HG03460 (cell line): ENCODE results near the gene MYRF.

Experiments used
- ATAC-seq: cut with Tn5 transposase; IDR thresholded peaks from one replicate; pipeline ENCODE4 v1.9.1; 2021; ENCODE audit not compliant: unreplicated experiment

MYRF gene

GRCh38 chr11:61815790-61816735, 63.6 kb downstream of the MYRF start:
- ATAC-seq, result peak; percentile 23

GRCh38 chr11:61816736-61817455, 64.5 kb downstream of the MYRF start, which contains the start of gene FADS1:
Gene FADS1 (minus strand): TSS chr11:61817003. CDS start chr11:61816929, 74 bp downstream.
- peak; percentile 46 for ATAC-seq

- ATAC-seq, result no peak
These were observed 65.2 kb downstream of the MYRF start for GRCh38 chr11:61817471-61818202.

GRCh38 chr11:61820174-61820573, 67.7 kb downstream of the MYRF start:
- ATAC-seq, result no peak

GRCh38 chr11:61826930-61827570, 74.6 kb downstream of the MYRF start:
- ATAC-seq, result peak; percentile 7

- peak; percentile 73 for ATAC-seq
These were observed 75.3 kb downstream of the MYRF start, which contains the start of gene FADS2 for GRCh38 chr11:61827571-61828378. Gene FADS2 (plus strand): TSS chr11:61828300. CDS start chr11:61828391, 91 bp downstream.

GRCh38 chr11:61828379-61828628, 75.9 kb downstream of the MYRF start:
- ATAC-seq, result no peak

GRCh38 chr11:61828629-61829407, 76.4 kb downstream of the MYRF start:
- ATAC-seq, result peak; percentile 23

- ATAC-seq, result no peak
These were observed 77.4 kb downstream of the MYRF start for GRCh38 chr11:61829806-61830205.

GRCh38 chr11:61830237-61831105, 78.0 kb downstream of the MYRF start:
- no peak for ATAC-seq

GRCh38 chr11:61832207-61832606, 79.8 kb downstream of the MYRF start:
- ATAC-seq, result no peak

- no peak for ATAC-seq
These were observed 80.3 kb downstream of the MYRF start for GRCh38 chr11:61832754-61833153.

- ATAC-seq, result no peak
These were observed 81.0 kb downstream of the MYRF start for GRCh38 chr11:61833471-61833870.

- no peak for ATAC-seq
These were observed 81.5 kb downstream of the MYRF start for GRCh38 chr11:61833926-61834277.

- ATAC-seq, result peak; percentile 89
These were observed 82.0 kb downstream of the MYRF start for GRCh38 chr11:61834278-61835048.

- no peak for ATAC-seq
These were observed 83.8 kb downstream of the MYRF start for GRCh38 chr11:61836193-61836592.

GRCh38 chr11:61837411-61838005, 85.1 kb downstream of the MYRF start:
- no peak for ATAC-seq
